ENCODE results near the gene CACNA1C. TPM values are rescaled to one million over a fixed set of nuclear protein-coding genes. Genes with fewer than 3 reads are reported as not detected.

Gene CACNA1C
- polyA plus RNA-seq, 1 of the 3 experiments (the other 2 are of a cell fraction): 1.5 TPM

DNA sequence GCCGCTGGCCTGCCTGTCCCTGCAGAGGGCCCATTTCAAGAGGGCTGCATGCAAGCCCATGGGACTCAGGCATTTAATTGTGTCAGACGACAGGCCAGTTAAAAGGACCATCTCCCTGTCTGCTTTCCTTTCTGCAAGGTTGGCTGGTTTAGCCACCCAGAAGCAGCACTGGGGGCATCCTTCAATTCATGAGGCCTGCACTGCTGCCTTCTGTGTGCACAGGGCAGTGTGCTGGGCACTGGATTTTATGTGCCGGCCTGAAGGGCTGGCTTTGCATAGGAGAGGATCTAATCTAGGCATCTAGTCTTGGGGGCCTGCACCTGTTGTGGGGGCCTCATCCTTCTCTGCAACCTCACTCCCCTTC is 627.9 kb downstream of the CACNA1C start (continued):
- TF ChIP-seq TEAD4 (IDR thresholded peaks at IDR 0.05; ENCODE audit: borderline replicate concordance, insufficient read depth) (no peak), RCOR1 (IDR thresholded peaks at IDR 0.05; ENCODE audit: low read length) (no peak), POLR2AphosphoS5 (IDR thresholded peaks at IDR 0.05; ENCODE audit: low read depth, low read length) (no peak), SIN3A (IDR thresholded peaks at IDR 0.05; ENCODE audit: borderline replicate concordance, low read depth, low read length) (no peak), RXRA (IDR thresholded peaks at IDR 0.05; ENCODE audit: borderline replicate concordance, low read depth) (no peak), YY1 (IDR thresholded peaks at IDR 0.05; ENCODE audit: low read depth) (no peak), RFX5 (IDR thresholded peaks at IDR 0.05; ENCODE audit: low read length) (no peak), NFIC (IDR thresholded peaks at IDR 0.05; ENCODE audit: borderline replicate concordance) (no peak)
- TF ChIP-seq, protein P1, sequence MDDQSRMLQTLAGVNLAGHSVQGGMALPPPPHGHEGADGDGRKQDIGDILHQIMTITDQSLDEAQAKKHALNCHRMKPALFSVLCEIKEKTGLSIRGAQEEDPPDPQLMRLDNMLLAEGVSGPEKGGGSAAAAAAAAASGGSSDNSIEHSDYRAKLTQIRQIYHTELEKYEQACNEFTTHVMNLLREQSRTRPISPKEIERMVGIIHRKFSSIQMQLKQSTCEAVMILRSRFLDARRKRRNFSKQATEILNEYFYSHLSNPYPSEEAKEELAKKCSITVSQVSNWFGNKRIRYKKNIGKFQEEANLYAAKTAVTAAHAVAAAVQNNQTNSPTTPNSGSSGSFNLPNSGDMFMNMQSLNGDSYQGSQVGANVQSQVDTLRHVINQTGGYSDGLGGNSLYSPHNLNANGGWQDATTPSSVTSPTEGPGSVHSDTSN (IDR thresholded peaks at IDR 0.05): no peak

GRCh38 chr12:2681450-2682205 is 628.8 kb downstream of the CACNA1C start:
- Histone ChIP-seq H3K27ac (ENCODE audit: low read depth in 2 of 2, low read length in 1 of 2) (no peak overlapping the region), H2AFZ (ENCODE audit: low read depth) (no peak overlapping the region), H3K27me3 (ENCODE audit: insufficient read depth) (no peaks in the 10 kb centered on the region), H3F3A (replicated peaks; ENCODE audit: insufficient read depth) (no peaks in the 10 kb centered on the region), H4K20me1 (ENCODE audit: insufficient read depth) (no peaks in the 10 kb centered on the region), H3K4me3 (ENCODE audit: low read depth in 2 of 2, low read length in 1 of 2) (no peak overlapping the region), H3K4me2 (no peak overlapping the region), H3K9me2 (no peaks in the 10 kb centered on the region), H3K36me3 (replicated peaks in 1 of 2; ENCODE audit: control insufficient read depth in 1 of 2, insufficient read depth in 2 of 2, low read length in 1 of 2) (no peaks in the 10 kb centered on the region), H3K4me1 (ENCODE audit: control insufficient read depth in 1 of 2, insufficient read depth in 2 of 2, low read depth in 1 of 2, low read length in 1 of 2) (no peaks in the 10 kb centered on the region), H3K9me3 (no peaks in the 10 kb centered on the region), H3K9ac (no peak overlapping the region), H3K79me2 (ENCODE audit: insufficient read depth) (no peaks in the 10 kb centered on the region)
- 65% methylated on average over 12 of the region's 12 CpGs for WGBS (ENCODE audit: low lambda C conversion rate)
- TF ChIP-seq, protein P2, sequence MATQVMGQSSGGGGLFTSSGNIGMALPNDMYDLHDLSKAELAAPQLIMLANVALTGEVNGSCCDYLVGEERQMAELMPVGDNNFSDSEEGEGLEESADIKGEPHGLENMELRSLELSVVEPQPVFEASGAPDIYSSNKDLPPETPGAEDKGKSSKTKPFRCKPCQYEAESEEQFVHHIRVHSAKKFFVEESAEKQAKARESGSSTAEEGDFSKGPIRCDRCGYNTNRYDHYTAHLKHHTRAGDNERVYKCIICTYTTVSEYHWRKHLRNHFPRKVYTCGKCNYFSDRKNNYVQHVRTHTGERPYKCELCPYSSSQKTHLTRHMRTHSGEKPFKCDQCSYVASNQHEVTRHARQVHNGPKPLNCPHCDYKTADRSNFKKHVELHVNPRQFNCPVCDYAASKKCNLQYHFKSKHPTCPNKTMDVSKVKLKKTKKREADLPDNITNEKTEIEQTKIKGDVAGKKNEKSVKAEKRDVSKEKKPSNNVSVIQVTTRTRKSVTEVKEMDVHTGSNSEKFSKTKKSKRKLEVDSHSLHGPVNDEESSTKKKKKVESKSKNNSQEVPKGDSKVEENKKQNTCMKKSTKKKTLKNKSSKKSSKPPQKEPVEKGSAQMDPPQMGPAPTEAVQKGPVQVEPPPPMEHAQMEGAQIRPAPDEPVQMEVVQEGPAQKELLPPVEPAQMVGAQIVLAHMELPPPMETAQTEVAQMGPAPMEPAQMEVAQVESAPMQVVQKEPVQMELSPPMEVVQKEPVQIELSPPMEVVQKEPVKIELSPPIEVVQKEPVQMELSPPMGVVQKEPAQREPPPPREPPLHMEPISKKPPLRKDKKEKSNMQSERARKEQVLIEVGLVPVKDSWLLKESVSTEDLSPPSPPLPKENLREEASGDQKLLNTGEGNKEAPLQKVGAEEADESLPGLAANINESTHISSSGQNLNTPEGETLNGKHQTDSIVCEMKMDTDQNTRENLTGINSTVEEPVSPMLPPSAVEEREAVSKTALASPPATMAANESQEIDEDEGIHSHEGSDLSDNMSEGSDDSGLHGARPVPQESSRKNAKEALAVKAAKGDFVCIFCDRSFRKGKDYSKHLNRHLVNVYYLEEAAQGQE (IDR thresholded peaks at IDR 0.05; ENCODE audit: low read depth, low read length): no peak
- TF ChIP-seq FOXM1 (IDR thresholded peaks at IDR 0.05; ENCODE audit: low read depth): no peak
- no peak for TF ChIP-seq JUND (IDR thresholded peaks at IDR 0.05)
- no peak for TF ChIP-seq IRF3 (IDR thresholded peaks at IDR 0.05; ENCODE audit: low read depth, low read length)
- TF ChIP-seq NRF1 (IDR thresholded peaks at IDR 0.05; ENCODE audit: low read depth, low read length): no peak
- DNase-seq: no peak
- CTCF ChIA-PET: interaction anchor here (1.2 to 1.4 kb wide), 2 partner anchors 12 to 14 kb away, joined by 3 to 7 read pairs; no protein-coding TSS in a partner anchor
- POLR2A ChIA-PET: no interaction called here
